Fibroblast of lung (primary cell): Measurements from ENCODE around the gene CEP120.

Source experiments
- CTCF ChIP-seq, 2 donors: IDR thresholded peaks in 1 of 2; conservative IDR thresholded peaks in 1 of 2; 1 replicate in 1 of 2; 2 replicates in 1 of 2; pipeline ENCODE4 v1.5.1; 2011 to 2012; ENCODE audit warnings: low read length in 2 of 2, control low read depth in 1 of 2, inconsistent platforms in 1 of 2, low read depth in 1 of 2, mild to moderate bottlenecking in 1 of 2
- EZH2 ChIP-seq: IDR thresholded peaks from 2 replicates; pipeline ENCODE4 v1.5.1; 2012; ENCODE audit warnings: low read length, control low read depth, mild to moderate bottlenecking; ENCODE audit errors: missing control alignments

GRCh38 chr5:123371575-123372179, 51.5 kb downstream of the CEP120 start:
- TF ChIP-seq EZH2 (no peak), CTCF (conservative IDR thresholded peaks at IDR 0.05 in 1 of 2, IDR thresholded peaks at IDR 0.05 in 1 of 2; ENCODE audit: low read depth in 1 of 2, low read length in 2 of 2) (peak; percentile 45 to 65)
